ENCODE data around the gene CREB3L1.
A peak's percentile ranks its signal among the peaks of the same experiment; 100 is the strongest.

CREB3L1 gene

GRCh38 chr11:46305295-46305694, 27.8 kb downstream of the CREB3L1 start:
- no peak for TF ChIP-seq CTCF (conservative IDR thresholded peaks at IDR 0.05; ENCODE audit: low read depth)
- ChIA-PET CTCF (interaction anchor here (0.6 kb wide), 1 partner anchor 40 kb away, joined by 3 read pairs; no protein-coding TSS in a partner anchor), POLR2A (ENCODE audit: low non-redundant PET) (no interaction called here)
- no peak for DNase-seq (ENCODE audit: low spot score)
- H3K27ac ChIP-seq: no peak overlapping the region

GRCh38 chr11:46306296-46306853, 28.9 kb downstream of the CREB3L1 start:
- H3K27ac ChIP-seq: no peak overlapping the region
- TF ChIP-seq CTCF (conservative IDR thresholded peaks at IDR 0.05; ENCODE audit: low read depth): no peak
- CTCF ChIA-PET: no interaction called here
- POLR2A ChIA-PET (ENCODE audit: low non-redundant PET): interaction anchor here (0.6 kb wide), 1 partner anchor 38 kb away, joined by 6 read pairs; no protein-coding TSS in a partner anchor
- no peak for DNase-seq (ENCODE audit: low spot score)

DNA sequence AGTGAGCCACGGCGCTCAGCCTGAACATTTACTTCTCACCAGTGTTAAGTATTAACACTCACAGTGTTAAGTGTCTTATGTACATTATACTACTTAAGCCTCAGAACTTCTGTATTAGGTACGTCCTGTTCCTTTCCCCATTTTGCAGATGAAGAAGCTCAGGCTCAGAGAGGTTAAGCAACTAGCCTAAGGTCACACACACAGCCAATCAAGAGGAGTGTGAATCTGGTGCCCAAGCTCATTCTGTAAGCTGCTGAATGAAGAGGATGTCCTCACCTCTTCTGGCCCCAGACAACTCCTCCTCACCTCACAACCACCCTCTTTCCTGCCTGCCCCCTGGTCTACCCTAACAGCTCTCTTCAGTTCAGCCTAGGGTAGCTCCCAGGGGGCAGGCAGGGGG, 29.9 kb downstream of the CREB3L1 start:
- no peak for TF ChIP-seq CTCF (conservative IDR thresholded peaks at IDR 0.05; ENCODE audit: low read depth)
- 0 out of 2 replicates have a peak overlapping the region, but pooled peaks have one; percentile 10 for H3K27ac ChIP-seq
- POLR2A ChIA-PET (ENCODE audit: low non-redundant PET): no interaction called here
- CTCF ChIA-PET: interaction anchor here (0.9 to 3.4 kb wide), 3 partner anchors 44 to 172 kb away, joined by 3 to 35 read pairs (median 3); no protein-coding TSS in a partner anchor
- no peak for DNase-seq (ENCODE audit: low spot score)

GRCh38 chr11:46307785-46308341, 30.4 kb downstream of the CREB3L1 start:
- CTCF ChIA-PET: interaction anchor here (0.6 to 3.4 kb wide), 12 partner anchors 9 to 391 kb away, joined by 3 to 35 read pairs (median 4); partner anchors contain the start of gene DGKZ
- POLR2A ChIA-PET (ENCODE audit: low non-redundant PET): no interaction called here
- DNase-seq (ENCODE audit: low spot score): no peak
- no peak overlapping the region for H3K27ac ChIP-seq
- no peak for TF ChIP-seq CTCF (conservative IDR thresholded peaks at IDR 0.05; ENCODE audit: low read depth)

- peak; percentile 74 for DNase-seq (ENCODE audit: low spot score)
- H3K27ac ChIP-seq: no peak overlapping the region
- peak; percentile 89 for TF ChIP-seq CTCF (conservative IDR thresholded peaks at IDR 0.05; ENCODE audit: low read depth)
- ChIA-PET CTCF (interaction anchor here (0.6 to 3.4 kb wide), 15 partner anchors 10 to 344 kb away, joined by 3 to 35 read pairs (median 4); partner anchors contain the start of gene DGKZ), POLR2A (ENCODE audit: low non-redundant PET) (interaction anchor here (0.7 to 1.7 kb wide), 2 partner anchors 66 to 69 kb away, joined by 4 read pairs; no protein-coding TSS in a partner anchor)
These were observed 31.4 kb downstream of the CREB3L1 start for GRCh38 chr11:46308631-46309419.

- CTCF ChIA-PET: interaction anchor here (0.5 to 3.4 kb wide), 7 partner anchors 38 to 345 kb away, joined by 3 to 35 read pairs (median 6); no protein-coding TSS in a partner anchor
- no peak for DNase-seq (ENCODE audit: low spot score)
- POLR2A ChIA-PET (ENCODE audit: low non-redundant PET): interaction anchor here (1.7 kb wide), 1 partner anchor 67 kb away, joined by 4 read pairs; no protein-coding TSS in a partner anchor
- no peak overlapping the region for H3K27ac ChIP-seq
- no peak for TF ChIP-seq CTCF (conservative IDR thresholded peaks at IDR 0.05; ENCODE audit: low read depth)
These were observed 32.4 kb downstream of the CREB3L1 start for GRCh38 chr11:46309814-46310259.
